Mesothelial cell of epicardium (in vitro differentiated cells): ENCODE data around the gene PTK6. TPM values are rescaled to one million over a fixed set of nuclear protein-coding genes. Genes with fewer than 3 reads are reported as not detected.

ENCODE experiments used
- DNase-seq, 2 experiments: peaks; one replicate each; pipeline ENCODE4 v3.0.0; 2021; ENCODE audit warnings: low spot score in 2 of 2; ENCODE audit not compliant: unreplicated experiment in 2 of 2
- H3K27ac Mint-ChIP-seq: 2 replicates; pipeline ENCODE4 v1.8.0; 2021; ENCODE audit warnings: mixed read lengths
- H3K27me3 Mint-ChIP-seq: 2 replicates; pipeline ENCODE4 v1.8.0; 2021; ENCODE audit warnings: low read depth, mixed read lengths
- H3K36me3 Mint-ChIP-seq: 2 replicates; pipeline ENCODE4 v1.8.0; 2021; ENCODE audit warnings: mixed read lengths
- H3K4me1 Mint-ChIP-seq: 2 replicates; pipeline ENCODE4 v1.8.0; 2021; ENCODE audit warnings: mixed read lengths
- H3K4me3 Mint-ChIP-seq: 2 replicates; pipeline ENCODE4 v1.8.0; 2021; ENCODE audit warnings: mild to moderate bottlenecking, moderate library complexity, mixed read lengths
- H3K9me3 Mint-ChIP-seq: 2 replicates; pipeline ENCODE4 v1.8.0; 2021; ENCODE audit warnings: mixed read lengths
- total RNA-seq: library from RNA; stranded (reverse); gene quantifications from 3 replicates; pipeline ENCODE4 v1.2.1, GENCODE V29; 2021
- TF ChIP-seq, protein P1 (sequence below): fragments of 200-600 bp; sonication (generic); IDR thresholded peaks from one replicate; pipeline ENCODE4 v1.5.0; 2021; ENCODE audit warnings: antibody characterized with exemption; ENCODE audit not compliant: unreplicated experiment

Gene PTK6
- 0.11 to 0.18 TPM in 2 of 3 replicates, not detected in the other for total RNA-seq

- TF ChIP-seq, protein P1, sequence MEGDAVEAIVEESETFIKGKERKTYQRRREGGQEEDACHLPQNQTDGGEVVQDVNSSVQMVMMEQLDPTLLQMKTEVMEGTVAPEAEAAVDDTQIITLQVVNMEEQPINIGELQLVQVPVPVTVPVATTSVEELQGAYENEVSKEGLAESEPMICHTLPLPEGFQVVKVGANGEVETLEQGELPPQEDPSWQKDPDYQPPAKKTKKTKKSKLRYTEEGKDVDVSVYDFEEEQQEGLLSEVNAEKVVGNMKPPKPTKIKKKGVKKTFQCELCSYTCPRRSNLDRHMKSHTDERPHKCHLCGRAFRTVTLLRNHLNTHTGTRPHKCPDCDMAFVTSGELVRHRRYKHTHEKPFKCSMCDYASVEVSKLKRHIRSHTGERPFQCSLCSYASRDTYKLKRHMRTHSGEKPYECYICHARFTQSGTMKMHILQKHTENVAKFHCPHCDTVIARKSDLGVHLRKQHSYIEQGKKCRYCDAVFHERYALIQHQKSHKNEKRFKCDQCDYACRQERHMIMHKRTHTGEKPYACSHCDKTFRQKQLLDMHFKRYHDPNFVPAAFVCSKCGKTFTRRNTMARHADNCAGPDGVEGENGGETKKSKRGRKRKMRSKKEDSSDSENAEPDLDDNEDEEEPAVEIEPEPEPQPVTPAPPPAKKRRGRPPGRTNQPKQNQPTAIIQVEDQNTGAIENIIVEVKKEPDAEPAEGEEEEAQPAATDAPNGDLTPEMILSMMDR = no peak
Observed at GRCh38 chr20:63536997-63537524, at the start of gene PTK6. Gene PTK6, minus strand, starts transcription at chr20:63537376. Its CDS starts 62 bp downstream, at chr20:63537314.

DNA sequence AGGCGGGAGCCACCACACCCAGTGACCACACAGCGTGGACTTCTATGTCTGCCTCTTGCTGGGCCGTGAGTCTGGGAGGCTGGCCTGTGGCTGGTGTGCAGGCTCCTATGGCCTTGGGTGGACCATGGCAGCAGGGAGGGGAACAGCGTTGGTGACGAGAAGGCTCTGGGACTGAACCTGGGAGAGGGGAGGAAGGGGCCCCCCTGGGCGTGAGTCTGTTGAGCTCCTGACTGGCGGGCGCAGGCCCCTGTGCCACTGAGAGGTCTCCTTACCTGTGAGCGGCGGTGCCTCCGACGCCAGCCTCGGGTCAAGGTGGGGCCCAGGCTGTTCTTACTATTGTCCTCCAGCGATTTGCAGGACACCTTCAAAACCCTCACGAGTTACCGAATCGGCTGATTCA, 49.6 kb upstream of the PTK6 start:
- no peaks in the 10 kb centered on the region for H3K27me3 Mint-ChIP-seq
- no peak overlapping the region for H3K4me3 Mint-ChIP-seq
- no peaks in the 10 kb centered on the region for H3K9me3 Mint-ChIP-seq
- TF ChIP-seq, protein P1 = no peak
- no peaks in the 10 kb centered on the region for H3K4me1 Mint-ChIP-seq
- H3K36me3 Mint-ChIP-seq = peaks cover 10% of the 10 kb centered on the region
- H3K27ac Mint-ChIP-seq = no peak overlapping the region
- DNase-seq = no peak

More at GRCh38 chr20:63536997-63537524, at the start of gene PTK6:
- H3K27me3 Mint-ChIP-seq = no peaks in the 10 kb centered on the region
- peak within 1 kb of the TSS; percentile 47 for H3K4me3 Mint-ChIP-seq
- H3K27ac Mint-ChIP-seq = no peak within 1 kb of the TSS
- DNase-seq = no peak
- H3K4me1 Mint-ChIP-seq = peaks cover 2% of the 10 kb centered on the region
- no peaks in the 10 kb centered on the region for H3K9me3 Mint-ChIP-seq
- no peaks in the 10 kb centered on the region for H3K36me3 Mint-ChIP-seq

GRCh38 chr20:63585616-63586565, 48.7 kb upstream of the PTK6 start:
- no peaks in the 10 kb centered on the region for H3K27me3 Mint-ChIP-seq
- H3K9me3 Mint-ChIP-seq = no peaks in the 10 kb centered on the region
- H3K36me3 Mint-ChIP-seq = peaks cover 7% of the 10 kb centered on the region
- no peaks in the 10 kb centered on the region for H3K4me1 Mint-ChIP-seq
- TF ChIP-seq, protein P1 = no peak
- no peak overlapping the region for H3K4me3 Mint-ChIP-seq
- no peak for DNase-seq
- H3K27ac Mint-ChIP-seq = no peak overlapping the region

- no peak overlapping the region for H3K27ac Mint-ChIP-seq
Observed at GRCh38 chr20:63582382-63583063, 45.3 kb upstream of the PTK6 start.

DNA sequence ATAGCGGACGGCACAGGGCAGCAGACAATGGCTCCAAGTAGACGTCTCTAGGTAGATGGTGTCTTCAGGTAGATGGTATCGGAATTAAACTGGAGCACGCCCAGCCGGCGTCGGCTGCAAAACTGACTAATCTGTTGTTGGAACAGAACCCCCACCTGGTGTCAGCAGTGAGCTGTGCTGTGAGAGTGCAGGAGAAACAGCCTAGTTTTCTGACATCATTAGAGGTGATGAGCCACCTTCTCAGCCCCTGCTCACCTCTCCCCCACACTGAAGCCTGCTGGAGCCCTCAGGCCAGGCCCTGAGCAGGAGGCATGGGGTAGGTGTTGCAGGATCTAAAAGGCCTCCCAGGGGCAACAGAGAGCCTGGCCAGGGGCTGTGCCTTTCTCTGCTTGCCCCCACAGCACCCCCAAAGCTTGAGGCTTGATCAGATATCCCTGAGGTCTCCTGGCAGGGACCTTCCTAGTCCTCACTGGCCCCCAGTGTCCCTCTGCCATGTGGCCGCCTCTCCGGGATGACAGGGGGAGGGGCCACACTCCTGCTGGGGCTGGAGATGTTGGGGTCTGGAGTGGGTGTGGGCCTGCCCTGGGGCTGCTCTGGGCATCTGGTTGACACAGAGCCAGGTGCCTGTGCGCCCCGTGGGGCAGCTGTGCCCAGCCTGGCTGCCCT, 43.8 kb upstream of the PTK6 start:
- H3K9me3 Mint-ChIP-seq = no peaks in the 10 kb centered on the region
- H3K27me3 Mint-ChIP-seq = peaks cover 8% of the 10 kb centered on the region
- H3K4me3 Mint-ChIP-seq = no peak overlapping the region
- no peaks in the 10 kb centered on the region for H3K4me1 Mint-ChIP-seq
- H3K36me3 Mint-ChIP-seq = no peaks in the 10 kb centered on the region
- TF ChIP-seq, protein P1 = no peak
- H3K27ac Mint-ChIP-seq = no peak overlapping the region
- DNase-seq = no peak

More at GRCh38 chr20:63582382-63583063, 45.3 kb upstream of the PTK6 start:
- TF ChIP-seq, protein P1 = no peak
- Mint-ChIP-seq H3K9me3 (no peaks in the 10 kb centered on the region), H3K27me3 (peaks cover 6% of the 10 kb centered on the region), H3K36me3 (no peaks in the 10 kb centered on the region), H3K4me1 (no peaks in the 10 kb centered on the region), H3K4me3 (no peak overlapping the region)
- DNase-seq = no peak
